Activated CD8-positive, alpha-beta memory T cell treated with anti-CD3 and anti-CD28 coated beads, Interleukin-2, amount 50 U/mL, for 24 hours (primary cell): Measurements from ENCODE around the gene DLG2.

Source experiments
- DNase-seq: peaks from one replicate; pipeline ENCODE4 v3.0.0-alpha.2; 2020; ENCODE audit errors: extremely low read depth

DLG2 gene

GRCh38 chr11:83583757-83584366 lies 2043.3 kb downstream of the DLG2 start:
- no peak for DNase-seq

DNA sequence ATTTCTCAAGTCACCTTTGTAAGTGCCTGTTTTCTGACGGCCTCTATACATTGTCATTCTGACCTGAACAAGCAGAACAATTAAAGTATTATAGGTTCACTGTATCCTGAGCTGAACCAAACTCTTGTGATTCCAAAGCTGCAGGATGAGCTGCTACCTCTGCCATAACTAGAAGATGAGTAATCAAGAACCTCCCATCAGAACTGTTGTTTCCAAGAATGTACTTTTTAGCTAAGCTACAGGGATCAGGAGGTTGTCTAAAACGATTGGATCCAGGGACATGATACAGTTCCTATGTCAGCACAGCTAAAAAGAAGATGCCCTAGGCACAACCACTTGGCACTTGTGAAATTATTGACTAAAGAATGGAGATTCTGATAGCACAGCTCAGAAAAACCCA lies 2052.6 kb downstream of the DLG2 start:
- DNase-seq, result no peak

DNA sequence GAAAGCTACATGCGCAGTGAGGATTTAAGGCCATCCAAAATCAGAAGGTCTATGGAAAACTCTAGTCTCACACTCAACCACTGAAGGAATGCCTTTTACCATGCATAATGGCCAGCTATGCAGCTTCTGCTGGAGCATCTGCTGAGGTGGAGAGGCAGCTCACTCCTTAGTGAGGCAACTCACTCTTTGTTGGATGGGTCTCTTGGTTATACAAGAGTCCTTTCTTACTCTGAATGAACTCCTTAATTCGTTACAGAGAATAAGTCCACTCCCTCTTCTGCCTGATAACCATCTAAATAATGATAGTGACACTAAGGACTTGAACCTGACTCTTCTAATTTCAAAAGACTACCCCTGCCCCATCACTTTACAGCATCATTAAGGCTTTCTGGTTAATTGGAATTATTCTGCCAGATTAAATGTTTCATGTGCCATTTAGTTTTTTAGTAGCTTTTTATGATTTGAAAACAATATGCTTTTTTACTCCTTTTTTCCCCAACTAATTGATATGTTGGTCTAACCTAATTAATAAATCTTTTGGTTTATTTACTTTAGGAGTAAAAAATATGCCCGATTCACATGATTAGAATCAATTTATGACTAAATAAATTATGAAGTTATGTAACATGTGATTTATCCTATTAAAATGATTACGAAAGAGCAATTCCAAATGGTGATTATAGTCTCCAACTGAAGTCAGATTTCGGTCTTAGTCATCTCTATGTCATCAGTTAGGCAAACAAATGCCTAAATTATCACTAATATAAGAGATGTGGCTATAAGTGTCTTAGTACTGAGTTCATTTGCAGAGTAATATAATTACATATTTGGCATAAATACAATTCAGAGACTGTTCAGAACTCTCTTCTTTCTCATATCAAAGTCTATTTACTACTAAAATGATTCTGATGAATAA lies 2054.3 kb downstream of the DLG2 start:
- DNase-seq, result no peak

DNA sequence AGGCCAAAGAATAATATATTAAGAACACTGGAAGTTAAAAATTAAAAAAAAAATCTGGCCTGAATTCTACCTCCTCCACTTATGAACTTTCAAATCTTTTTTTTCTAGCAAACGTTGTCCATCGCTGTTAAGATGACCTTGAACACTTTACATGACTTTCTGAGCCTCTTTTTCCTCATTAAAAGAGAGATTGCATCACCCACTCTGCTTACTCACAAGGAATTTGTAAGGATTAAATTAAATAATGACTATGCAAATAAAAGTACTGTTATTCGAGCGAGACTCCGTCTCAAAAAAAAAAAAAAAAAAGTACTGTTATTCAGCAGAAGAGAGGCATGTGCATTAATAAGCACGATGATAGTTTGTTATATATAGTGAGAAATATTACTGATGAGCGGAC lies 2055.8 kb downstream of the DLG2 start:
- DNase-seq, result no peak

- no peak for DNase-seq
Observed at GRCh38 chr11:83569134-83569805, 2057.9 kb downstream of the DLG2 start.

GRCh38 chr11:83568516-83568915 lies 2058.6 kb downstream of the DLG2 start:
- DNase-seq, result no peak

GRCh38 chr11:83566950-83567349 lies 2060.2 kb downstream of the DLG2 start:
- DNase-seq, result no peak

GRCh38 chr11:83564870-83565269 lies 2062.3 kb downstream of the DLG2 start:
- no peak for DNase-seq

DNA sequence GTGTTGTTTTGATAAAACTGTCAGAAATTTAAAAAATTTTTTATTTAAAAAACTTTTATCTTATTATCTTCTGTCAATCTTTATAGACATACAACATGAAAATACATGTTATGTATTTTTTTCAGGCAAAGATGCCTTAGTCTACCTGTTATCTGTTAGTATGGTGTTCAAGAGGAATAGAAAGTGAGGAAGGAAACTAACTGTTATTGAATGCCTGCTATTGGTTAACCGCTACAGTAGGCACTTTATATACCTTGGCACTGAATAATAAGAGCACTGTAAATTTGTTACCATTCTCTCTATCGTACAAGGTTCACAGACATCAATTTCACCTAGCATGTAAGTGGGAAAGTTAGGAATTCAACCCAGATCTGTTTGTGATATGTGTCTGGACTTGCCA lies 2068.9 kb downstream of the DLG2 start:
- no peak for DNase-seq

- no peak for DNase-seq
Observed at GRCh38 chr11:83557653-83558052, 2069.5 kb downstream of the DLG2 start.

GRCh38 chr11:83554876-83555275 lies 2072.3 kb downstream of the DLG2 start:
- no peak for DNase-seq

DNA sequence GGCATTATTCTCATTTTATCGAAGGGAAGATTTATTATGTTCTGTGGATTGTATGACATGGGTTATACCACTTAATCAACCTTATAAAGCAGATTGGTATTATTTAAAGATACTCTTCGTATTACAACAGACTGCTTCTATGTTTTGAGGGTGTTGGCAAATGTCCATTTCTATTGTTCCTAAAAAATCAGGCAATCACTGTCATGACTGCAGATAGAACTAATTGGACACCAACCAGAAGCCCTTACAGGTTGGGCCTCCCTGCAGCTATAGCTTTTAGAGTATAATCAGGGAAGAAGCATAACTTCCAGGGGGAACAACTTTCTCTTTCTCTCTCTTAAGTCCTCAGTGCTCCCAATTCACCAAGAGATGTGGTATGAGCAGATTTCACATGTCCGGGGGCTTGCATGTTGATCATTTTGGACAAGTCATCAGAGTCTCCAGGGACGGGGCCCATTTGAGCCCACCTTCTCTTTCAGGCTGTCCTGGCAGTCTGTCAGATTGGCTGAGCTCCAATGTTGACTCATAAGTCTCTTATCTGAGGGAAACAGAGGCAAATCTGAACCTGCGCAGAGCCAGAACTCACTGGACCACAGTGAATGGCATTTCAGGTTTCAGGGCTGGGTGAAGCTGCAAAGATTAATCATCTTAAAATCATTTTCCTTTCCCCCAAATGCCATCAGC lies 2077.0 kb downstream of the DLG2 start:
- no peak for DNase-seq

- no peak for DNase-seq
Observed at GRCh38 chr11:83546368-83546767, 2080.8 kb downstream of the DLG2 start.

- no peak for DNase-seq
Observed at GRCh38 chr11:83545494-83546260, 2081.5 kb downstream of the DLG2 start.

DNA sequence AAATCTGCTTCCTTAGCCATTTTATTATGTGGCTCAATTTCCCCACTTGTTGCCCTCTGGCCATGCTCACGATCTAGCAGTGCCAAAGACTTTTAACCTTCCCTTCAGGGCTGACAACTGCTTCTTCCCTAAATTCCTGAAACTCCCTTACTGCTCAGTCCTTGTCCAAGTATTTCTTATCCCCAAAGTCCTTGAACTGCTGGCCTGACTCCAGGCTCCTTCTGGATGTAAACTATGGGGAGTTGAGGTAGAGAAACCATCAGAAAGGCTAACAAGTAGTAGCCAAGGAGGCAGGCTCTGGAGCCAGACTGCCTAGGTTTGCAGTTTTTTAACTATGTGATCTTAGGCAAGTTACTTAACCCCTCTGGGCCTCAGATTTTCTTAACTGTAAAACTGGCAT lies 2082.3 kb downstream of the DLG2 start:
- DNase-seq, result no peak

GRCh38 chr11:83543706-83544439 lies 2083.3 kb downstream of the DLG2 start:
- no peak for DNase-seq

- no peak for DNase-seq
Observed at GRCh38 chr11:83542861-83543260, 2084.3 kb downstream of the DLG2 start.

GRCh38 chr11:83540728-83541127 lies 2086.4 kb downstream of the DLG2 start:
- DNase-seq, result no peak

- DNase-seq, result no peak
Observed at GRCh38 chr11:83540112-83540675, 2086.9 kb downstream of the DLG2 start.

DNA sequence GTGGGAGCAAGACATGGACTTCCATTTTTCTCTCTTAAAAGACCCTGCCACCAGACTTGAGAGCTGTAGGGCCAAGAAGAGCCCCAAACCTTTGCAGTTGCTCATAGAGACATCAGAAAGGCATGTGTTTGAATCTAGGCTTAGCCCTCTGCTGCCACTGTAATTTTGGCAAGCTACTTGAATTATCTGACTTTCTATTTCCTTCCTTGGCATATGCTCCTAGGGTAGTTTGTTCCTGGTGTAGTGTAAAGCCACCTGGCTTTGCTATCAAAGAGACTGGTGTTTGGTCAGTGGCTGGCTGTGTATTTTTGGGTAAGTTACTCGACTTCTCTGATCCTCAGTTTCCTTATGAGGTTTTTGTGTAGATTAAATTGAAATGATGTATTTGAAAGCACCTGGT lies 2088.9 kb downstream of the DLG2 start:
- DNase-seq, result no peak
